HG03159 (cell line): Measurements from ENCODE around the gene DNAH8.

Experiments used
- ATAC-seq: cut with Tn5 transposase; IDR thresholded peaks from one replicate; pipeline ENCODE4 v1.9.1; 2021; ENCODE audit warnings: mild to moderate bottlenecking, moderate library complexity; ENCODE audit not compliant: unreplicated experiment

The DNAH8 gene

GRCh38 chr6:39062014-39062740 lies 347.1 kb downstream of the DNAH8 start:
- no peak for ATAC-seq

- ATAC-seq, result no peak
These were observed 348.4 kb downstream of the DNAH8 start for GRCh38 chr6:39063526-39063925.

GRCh38 chr6:39065561-39065960 lies 350.4 kb downstream of the DNAH8 start:
- no peak for ATAC-seq

GRCh38 chr6:39068391-39068790 lies 353.3 kb downstream of the DNAH8 start:
- no peak for ATAC-seq

- ATAC-seq, result no peak
These were observed 357.7 kb downstream of the DNAH8 start for GRCh38 chr6:39072830-39073229.

- no peak for ATAC-seq
These were observed 358.6 kb downstream of the DNAH8 start for GRCh38 chr6:39073471-39074355.

- ATAC-seq, result no peak
These were observed 359.4 kb downstream of the DNAH8 start for GRCh38 chr6:39074486-39074885.

- no peak for ATAC-seq
These were observed 360.0 kb downstream of the DNAH8 start for GRCh38 chr6:39075010-39075686.

GRCh38 chr6:39075807-39076622 lies 360.9 kb downstream of the DNAH8 start:
- ATAC-seq, result no peak

- ATAC-seq, result no peak
These were observed 361.8 kb downstream of the DNAH8 start for GRCh38 chr6:39076623-39077535.

- no peak for ATAC-seq
These were observed 362.9 kb downstream of the DNAH8 start for GRCh38 chr6:39077882-39078594.

GRCh38 chr6:39078695-39079094 lies 363.6 kb downstream of the DNAH8 start:
- ATAC-seq, result no peak

- no peak for ATAC-seq
These were observed 364.4 kb downstream of the DNAH8 start for GRCh38 chr6:39079197-39080125.
